SU-DHL-6 (cell line): ENCODE results near the gene DNAH14.

Experiments
- H2AFZ ChIP-seq: fragments of 200-600 bp; sonication (generic); 2 replicates; pipeline ENCODE4 v1.6.1; 2014; ENCODE audit warnings: low read depth, mild to moderate bottlenecking, moderate library complexity, mixed read lengths, antibody characterized with exemption, low read length; ENCODE audit not compliant: severe bottlenecking
- H3F3A ChIP-seq: fragments of 200-600 bp; shearing (Covaris generic); 2 replicates; pipeline ENCODE4 v1.6.0; 2016; ENCODE audit warnings: antibody characterized with exemption, mild to moderate bottlenecking; ENCODE audit not compliant: insufficient read depth
- H3K27ac ChIP-seq: fragments of 200-600 bp; sonication (generic); 2 replicates; pipeline ENCODE4 v1.5.1; 2016; ENCODE audit warnings: low read depth, mild to moderate bottlenecking, low read length, moderate library complexity, mixed read lengths
- H3K27me3 ChIP-seq: fragments of 200-600 bp; sonication (generic), shearing (Covaris generic); 2 replicates; pipeline ENCODE4 v1.6.0; 2014; ENCODE audit warnings: mild to moderate bottlenecking, low read length
- H3K36me3 ChIP-seq: fragments of 200-600 bp; sonication (generic); 2 replicates; pipeline ENCODE4 v1.6.1; 2014; ENCODE audit warnings: mild to moderate bottlenecking, low read length, mixed read lengths
- H3K4me2 ChIP-seq: fragments of 300-600, 200-600 bp; shearing (Covaris generic), sonication (generic); 2 replicates; pipeline ENCODE4 v1.6.0; 2014; ENCODE audit warnings: low read length, low read depth, mild to moderate bottlenecking; ENCODE audit not compliant: poor library complexity, severe bottlenecking
- H3K4me3 ChIP-seq: fragments of 200-600 bp; sonication (generic); 2 replicates; pipeline ENCODE4 v1.5.1; 2014; ENCODE audit warnings: antibody characterized with exemption, low read length, mild to moderate bottlenecking, mixed read lengths; ENCODE audit not compliant: insufficient read depth, poor library complexity, severe bottlenecking
- H3K79me2 ChIP-seq: fragments of 200-600 bp; sonication (generic); 2 replicates; pipeline ENCODE4 v1.6.1; 2014; ENCODE audit warnings: mild to moderate bottlenecking, low read length, moderate library complexity; ENCODE audit not compliant: insufficient read depth
- H3K9ac ChIP-seq: fragments of 200-600 bp; sonication (generic); 2 replicates; pipeline ENCODE4 v1.7.0; 2014; ENCODE audit warnings: mild to moderate bottlenecking, low read length
- H3K9me2 ChIP-seq: fragments of 200-600 bp; sonication (generic); replicated peaks from 2 replicates; pipeline ENCODE4 v1.6.1; 2014; ENCODE audit warnings: low read length; ENCODE audit not compliant: insufficient read depth
- H3K9me3 ChIP-seq: fragments of 200-600 bp; sonication (generic); 2 replicates; pipeline ENCODE4 v1.6.1; 2014; ENCODE audit warnings: low read length, mixed read lengths; ENCODE audit not compliant: insufficient read depth
- H4K20me1 ChIP-seq: fragments of 200-600 bp; sonication (generic); 2 replicates; pipeline ENCODE4 v1.6.1; 2014; ENCODE audit warnings: low read depth, mild to moderate bottlenecking, antibody characterized with exemption, low read length, moderate library complexity, mixed read lengths
- EZH2phosphoT487 ChIP-seq: fragments of 200-600 bp; sonication (generic), shearing (Covaris generic); conservative IDR thresholded peaks from 2 replicates; pipeline ENCODE4 v1.6.1; 2018; ENCODE audit warnings: mild to moderate bottlenecking, antibody characterized with exemption, low read length, moderate library complexity, mixed read lengths
- TF ChIP-seq, protein P1 (sequence below): fragments of 200-600 bp; sonication (generic); IDR thresholded peaks from one replicate; pipeline ENCODE4 v1.5.1; 2017; ENCODE audit warnings: antibody characterized with exemption, mild to moderate bottlenecking, low read length, moderate library complexity; ENCODE audit not compliant: insufficient read depth, poor library complexity, severe bottlenecking

The DNAH14 gene

DNA sequence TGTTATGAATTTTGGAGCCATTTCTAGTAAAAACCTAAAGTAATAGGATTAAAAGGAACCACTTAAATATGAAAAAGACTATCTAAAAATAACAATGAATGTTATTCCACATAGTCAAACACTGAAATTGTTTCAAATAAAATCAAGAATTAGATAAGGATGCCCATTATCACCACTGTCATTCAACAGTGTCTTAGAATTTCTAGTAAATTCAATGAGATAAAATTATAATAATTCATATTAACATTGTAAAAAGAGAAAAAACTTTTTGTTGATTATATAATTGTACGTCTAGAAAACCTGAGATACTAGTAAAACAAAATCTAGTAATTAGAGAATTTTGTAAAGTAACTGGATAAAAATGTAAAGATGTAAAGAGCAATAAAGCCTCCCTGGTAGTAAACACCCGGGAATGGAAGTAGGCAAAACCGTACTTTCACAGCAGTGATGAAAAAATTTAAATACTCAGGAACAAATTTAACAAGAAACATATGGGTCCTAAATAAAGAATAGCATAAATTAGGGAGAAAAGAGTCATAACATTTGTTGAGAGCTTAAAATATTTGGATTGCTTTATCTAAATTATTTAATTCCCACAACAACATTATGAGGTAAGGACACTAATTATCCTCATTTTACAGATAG lies 442.0 kb downstream of the DNAH14 start:
- no peak overlapping the region for H3K4me2 ChIP-seq
- no peak overlapping the region for H3K9ac ChIP-seq
- no peaks in the 10 kb centered on the region for H3K27me3 ChIP-seq
- H3K9me3 ChIP-seq: no peaks in the 10 kb centered on the region
- no peaks in the 10 kb centered on the region for H3K79me2 ChIP-seq
- no peaks in the 10 kb centered on the region for H3K9me2 ChIP-seq
- H3K4me3 ChIP-seq: no peak overlapping the region
- H2AFZ ChIP-seq: no peak overlapping the region
- no peaks in the 10 kb centered on the region for H3K36me3 ChIP-seq
- H3K27ac ChIP-seq: no peak overlapping the region
- no peak for TF ChIP-seq EZH2phosphoT487
- TF ChIP-seq, protein P1, sequence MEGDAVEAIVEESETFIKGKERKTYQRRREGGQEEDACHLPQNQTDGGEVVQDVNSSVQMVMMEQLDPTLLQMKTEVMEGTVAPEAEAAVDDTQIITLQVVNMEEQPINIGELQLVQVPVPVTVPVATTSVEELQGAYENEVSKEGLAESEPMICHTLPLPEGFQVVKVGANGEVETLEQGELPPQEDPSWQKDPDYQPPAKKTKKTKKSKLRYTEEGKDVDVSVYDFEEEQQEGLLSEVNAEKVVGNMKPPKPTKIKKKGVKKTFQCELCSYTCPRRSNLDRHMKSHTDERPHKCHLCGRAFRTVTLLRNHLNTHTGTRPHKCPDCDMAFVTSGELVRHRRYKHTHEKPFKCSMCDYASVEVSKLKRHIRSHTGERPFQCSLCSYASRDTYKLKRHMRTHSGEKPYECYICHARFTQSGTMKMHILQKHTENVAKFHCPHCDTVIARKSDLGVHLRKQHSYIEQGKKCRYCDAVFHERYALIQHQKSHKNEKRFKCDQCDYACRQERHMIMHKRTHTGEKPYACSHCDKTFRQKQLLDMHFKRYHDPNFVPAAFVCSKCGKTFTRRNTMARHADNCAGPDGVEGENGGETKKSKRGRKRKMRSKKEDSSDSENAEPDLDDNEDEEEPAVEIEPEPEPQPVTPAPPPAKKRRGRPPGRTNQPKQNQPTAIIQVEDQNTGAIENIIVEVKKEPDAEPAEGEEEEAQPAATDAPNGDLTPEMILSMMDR: no peak
- no peaks in the 10 kb centered on the region for H4K20me1 ChIP-seq
- H3F3A ChIP-seq: peaks cover 3% of the 10 kb centered on the region; the same call in 1 of the 2 replicates

DNA sequence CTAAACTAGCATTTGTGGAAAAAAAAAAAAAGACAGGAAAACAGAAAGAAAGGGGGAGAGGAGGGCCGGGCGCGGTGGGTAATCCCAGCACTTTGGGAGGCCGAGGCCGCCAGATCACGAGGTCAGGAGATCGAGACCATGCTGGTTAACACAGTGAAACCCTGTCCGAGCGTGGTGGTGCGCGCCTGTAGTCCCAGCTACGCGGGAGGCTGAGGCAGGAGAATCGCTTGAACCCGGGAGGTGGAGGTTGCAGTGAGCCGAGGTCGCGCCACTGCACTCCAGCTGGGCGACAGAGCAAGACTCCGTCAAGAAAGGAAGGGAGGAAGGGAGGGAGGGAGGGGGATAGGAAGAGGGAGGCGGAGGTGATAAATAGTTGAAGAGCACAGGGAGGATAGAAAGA lies 443.7 kb downstream of the DNAH14 start:
- TF ChIP-seq, protein P1: no peak
- TF ChIP-seq EZH2phosphoT487: no peak
- Histone ChIP-seq H3F3A (peaks cover 3% of the 10 kb centered on the region; the same call in 1 of the 2 replicates), H3K4me2 (no peak overlapping the region), H3K36me3 (no peaks in the 10 kb centered on the region), H3K79me2 (no peaks in the 10 kb centered on the region), H2AFZ (no peak overlapping the region), H3K9me3 (no peaks in the 10 kb centered on the region), H4K20me1 (no peaks in the 10 kb centered on the region), H3K4me3 (no peak overlapping the region), H3K9me2 (no peaks in the 10 kb centered on the region), H3K27me3 (no peaks in the 10 kb centered on the region), H3K9ac (no peak overlapping the region), H3K27ac (no peak overlapping the region)

DNA sequence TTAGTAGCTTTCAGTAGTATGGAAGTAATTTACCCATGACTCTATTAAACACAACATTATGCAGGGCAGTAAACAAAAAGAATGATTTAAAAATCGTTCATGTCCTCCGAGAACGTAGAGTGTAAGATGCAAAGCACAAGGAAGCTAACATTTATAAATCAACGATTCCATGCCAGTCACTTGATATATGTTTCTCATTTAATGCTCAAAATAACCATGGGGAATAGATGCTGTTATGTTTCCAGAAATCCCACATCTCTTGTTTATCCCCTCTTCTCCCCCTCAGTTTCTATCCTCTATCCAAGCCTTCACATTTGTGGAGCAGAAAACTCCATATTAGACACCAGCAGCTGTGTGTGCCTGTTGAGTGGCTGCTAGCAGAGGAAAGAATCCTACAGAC lies 445.5 kb downstream of the DNAH14 start:
- H3K79me2 ChIP-seq: no peaks in the 10 kb centered on the region
- H2AFZ ChIP-seq: no peak overlapping the region
- no peaks in the 10 kb centered on the region for H3K36me3 ChIP-seq
- H3K27ac ChIP-seq: no peak overlapping the region
- peaks cover 3% of the 10 kb centered on the region; the same call in 1 of the 2 replicates for H3F3A ChIP-seq
- no peak overlapping the region for H3K4me3 ChIP-seq
- TF ChIP-seq EZH2phosphoT487: no peak
- TF ChIP-seq, protein P1: no peak
- no peak overlapping the region for H3K4me2 ChIP-seq
- H3K9ac ChIP-seq: no peak overlapping the region
- H3K27me3 ChIP-seq: no peaks in the 10 kb centered on the region
- H4K20me1 ChIP-seq: no peaks in the 10 kb centered on the region
- no peaks in the 10 kb centered on the region for H3K9me3 ChIP-seq
- H3K9me2 ChIP-seq: no peaks in the 10 kb centered on the region
